K562 (cell line): ENCODE data around the gene PHF20. TPM values are rescaled to one million over a fixed set of nuclear protein-coding genes. Genes with fewer than 3 reads are reported as not detected.

Source experiments
- ATAC-seq: fragments of 200-7000 bp; cut with Tn5 transposase; 3 replicates; pipeline ENCODE4 v1.9.1; 2020; ENCODE audit warnings: moderate library complexity
- BruUV-seq: library from RNA; stranded (reverse); fragments of 400-500 nt; replicated peaks from 2 replicates; lab custom pipeline; 2021; lab: Mats Ljungman, UMichigan
- CTCF ChIA-PET: fragments of 300-600 bp; formaldehyde crosslinking; extraction: SDS; loops from one replicate; lab custom pipeline; 2021; ENCODE audit warnings: low intra/inter-chr PET ratio; lab: Yijun Ruan, JAX
- POLR2A ChIA-PET: fragments of 300-600, 350-650 bp; sonication (Branson Sonifier 250); formaldehyde crosslinking; extraction: SDS; loops from one replicate; lab custom pipeline; 2021; ENCODE audit warnings: antibody characterized with exemption, inconsistent platforms; lab: Yijun Ruan, JAX
- DNase-seq, 4 experiments: peaks; one replicate each; pipeline versions ENCODE4 v3.0.0 to v3.0.0-alpha.2; 2011 to 2018; ENCODE audit warnings: low spot score in 3 of 4, mixed read lengths in 3 of 4; ENCODE audit errors: extremely low read depth in 1 of 4
- FAIRE-seq: peaks from 2 replicates; lab custom pipeline; 2011; peaks lifted over from hg19 to GRCh38; lab: Jason Lieb, UNC
- H2AFZ ChIP-seq: 2 replicates; pipeline ENCODE4 v1.6.0; 2011; ENCODE audit warnings: low read depth, low read length, control low read depth, inconsistent platforms
- H3K27ac ChIP-seq: fragments of 200-600 bp; 3 replicates; pipeline ENCODE4 v1.8.0; 2011; ENCODE audit warnings: low read depth, mild to moderate bottlenecking, control low read depth, inconsistent platforms, low read length, moderate library complexity, mixed read lengths; ENCODE audit errors: extremely low read depth
- H3K27me3 ChIP-seq, 2 experiments: fragments of 300-600 bp in 1 of 2; 2 replicates in 1 of 2; 3 replicates in 1 of 2; pipeline versions ENCODE4 v1.6.0 to v1.8.0; 2011; ENCODE audit warnings: inconsistent platforms in 2 of 2, low read length in 2 of 2, mild to moderate bottlenecking in 1 of 2, mixed read lengths in 1 of 2, moderate library complexity in 1 of 2; ENCODE audit not compliant: control insufficient read depth in 2 of 2, insufficient read depth in 2 of 2
- H3K36me3 ChIP-seq: fragments of 300-600 bp; 3 replicates; pipeline ENCODE4 v1.8.0; 2011; ENCODE audit warnings: mild to moderate bottlenecking, low read length, inconsistent platforms; ENCODE audit not compliant: control insufficient read depth, insufficient read depth
- H3K4me1 ChIP-seq, 2 experiments: fragments of 200-600 bp in 1 of 2; replicated peaks in 1 of 2; 2 replicates in 1 of 2; 3 replicates in 1 of 2; pipeline versions ENCODE4 v1.5.1 to v1.8.0; 2011; ENCODE audit warnings: inconsistent platforms in 2 of 2, low read length in 2 of 2, mild to moderate bottlenecking in 1 of 2, mixed read lengths in 1 of 2, moderate library complexity in 1 of 2; ENCODE audit not compliant: control insufficient read depth in 2 of 2, insufficient read depth in 2 of 2
- H3K4me2 ChIP-seq: 2 replicates; pipeline ENCODE4 v1.6.1; 2011; ENCODE audit warnings: low read length, control low read depth, inconsistent platforms, mixed read lengths; ENCODE audit not compliant: insufficient read depth
- H3K4me3 ChIP-seq: fragments of 200-600 bp; sonication (generic), shearing (Covaris generic); 2 replicates; pipeline ENCODE4 v1.5.1; 2016; ENCODE audit warnings: control low read depth, inconsistent platforms
- H3K79me2 ChIP-seq: fragments of 200-600 bp; 3 replicates; pipeline ENCODE4 v1.8.0; 2011; ENCODE audit warnings: low read length, inconsistent platforms; ENCODE audit not compliant: control insufficient read depth, insufficient read depth
- H3K9ac ChIP-seq, 2 experiments: 2 replicates each; pipeline versions ENCODE4 v1.6.0 to v1.6.1; 2011; ENCODE audit warnings: low read depth in 2 of 2, low read length in 2 of 2, control low read depth in 1 of 2, inconsistent platforms in 1 of 2, mild to moderate bottlenecking in 1 of 2, mixed read lengths in 1 of 2; ENCODE audit not compliant: insufficient read depth in 1 of 2
- H3K9me1 ChIP-seq: one replicate; pipeline ENCODE4 v1.6.0; 2011; ENCODE audit warnings: inconsistent platforms, mild to moderate bottlenecking, low read length, moderate library complexity; ENCODE audit not compliant: control insufficient read depth, insufficient read depth
- H3K9me3 ChIP-seq: replicated peaks from 2 replicates; pipeline ENCODE4 v1.5.1; 2011; ENCODE audit warnings: low read depth, low read length, inconsistent platforms; ENCODE audit not compliant: control insufficient read depth, insufficient read depth
- H4K20me1 ChIP-seq: replicated peaks from 2 replicates; pipeline ENCODE4 v1.6.1; 2011; ENCODE audit warnings: low read length, inconsistent platforms, mixed read lengths; ENCODE audit not compliant: control insufficient read depth, insufficient read depth
- MCM7 ChIP-seq, 2 experiments: fragments of 450-650 bp; IDR thresholded peaks; 2 replicates each; pipeline ENCODE4 v1.6.1; 2016 to 2018
- MEIS2 ChIP-seq: fragments of 450-650 bp; IDR thresholded peaks from 2 replicates; pipeline ENCODE4 v1.6.1; 2014; ENCODE audit warnings: mild to moderate bottlenecking; ENCODE audit not compliant: partially characterized antibody
- PHF21A ChIP-seq: fragments of 450-650 bp; IDR thresholded peaks from 2 replicates; pipeline ENCODE4 v1.6.1; 2017; ENCODE audit warnings: low read depth, borderline replicate concordance
- RUNX1 ChIP-seq: sonication (generic); IDR thresholded peaks from 2 replicates; pipeline ENCODE4 v1.6.1; 2016; ENCODE audit warnings: antibody characterized with exemption, low read depth
- TCF7L2 ChIP-seq: fragments of 150-350 bp; IDR thresholded peaks from 2 replicates; pipeline ENCODE4 v1.6.1; 2016; ENCODE audit warnings: low read depth, mild to moderate bottlenecking, low read length, moderate library complexity
- ZNF217 ChIP-seq: sonication (generic); formaldehyde crosslinking; IDR thresholded peaks from 2 replicates; pipeline ENCODE4 v1.8.0; 2022; ENCODE audit warnings: mild to moderate bottlenecking, missing genetic modification reagents
- ZNF785 ChIP-seq: fragments of 250-450 bp; sonication (Bioruptor Pico); IDR thresholded peaks from 2 replicates; pipeline ENCODE4 v1.4.0; 2020; ENCODE audit warnings: mild to moderate bottlenecking
- WGBS: fragments of 100-300 bp; shearing (Covaris generic); methylation state at CpG from one replicate; pipeline ENCODE4 v1.1.6; 2016; ENCODE audit warnings: low coverage, mixed read lengths; ENCODE audit not compliant: insufficient coverage; ENCODE audit errors: missing lambda C conversion rate; 5-methylcytosine and 5-hydroxymethylcytosine counted together
- in situ Hi-C: fragments of 300-500 bp; cut with MboI; formaldehyde crosslinking; loops from 4 replicates; pipeline ENCODE4 v1.15.0; 2018; ENCODE audit warnings: inconsistent platforms, mixed read lengths
- intact Hi-C: fragments of 100-400 bp; cut with micrococcal nuclease; formaldehyde crosslinking; loops from 2 replicates; pipeline ENCODE4 v1.14.2; 2022
- polyA plus RNA-seq, 8 experiments: library from polyadenylated mRNA; depleted of rRNA in 4 of 8; stranded (reverse) in 5 of 8; unstranded in 3 of 8; fragments of >200 nt; fragmentation: Nextera tagmentation in 2 of 8; fragmentation: Illumina TruSeq in 1 of 8; extraction: Ambion mirVana in 2 of 8; extraction: Trizol in 1 of 8; gene quantifications; 2 replicates each; pipeline versions ENCODE4 v1.2.1 to v1.2.3, GENCODE V29; 2011 to 2014; ENCODE audit warnings: inconsistent platforms in 1 of 8, missing spikeins in 1 of 8
- total RNA-seq, 7 experiments: library from RNA; depleted of rRNA in 6 of 7; stranded (reverse); fragments of >200 nt in 6 of 7; fragmentation: Illumina TruSeq in 2 of 7; extraction: Trizol in 2 of 7; gene quantifications; 2 replicates each; pipeline versions ENCODE4 v1.2.1 to v1.2.3, GENCODE V29; 2011 to 2021; ENCODE audit warnings: low replicate concordance in 1 of 7
- TF ChIP-seq, protein P1 (sequence below), 2 experiments: fragments of 150-350 bp in 1 of 2; IDR thresholded peaks; 2 replicates each; pipeline ENCODE4 v1.6.1; 2012 to 2016; ENCODE audit warnings: low read depth in 2 of 2, low read length in 2 of 2, mild to moderate bottlenecking in 1 of 2, moderate library complexity in 1 of 2
- TF ChIP-seq, protein P2 (sequence below): fragments of 450-650 bp; formaldehyde crosslinking; conservative IDR thresholded peaks from 2 replicates; pipeline ENCODE4 v1.4.0; 2022; ENCODE audit warnings: mild to moderate bottlenecking, missing genetic modification characterization
- TF ChIP-seq, protein P3 (sequence below): sonication (generic); formaldehyde crosslinking; IDR thresholded peaks from 2 replicates; pipeline ENCODE4 v1.8.0; 2023; ENCODE audit warnings: mild to moderate bottlenecking, missing genetic modification reagents
- TF ChIP-seq, protein P4 (sequence below): fragments of 450-650 bp; IDR thresholded peaks from 2 replicates; pipeline ENCODE4 v1.6.1; 2016

PHF20 gene
- total and polyA plus RNA-seq, 9 of the 15 experiments (the other 6 are each of a cell fraction or from before 2014, with no cell fraction given): 49.9 to 196 (median 70.7) TPM

DNA sequence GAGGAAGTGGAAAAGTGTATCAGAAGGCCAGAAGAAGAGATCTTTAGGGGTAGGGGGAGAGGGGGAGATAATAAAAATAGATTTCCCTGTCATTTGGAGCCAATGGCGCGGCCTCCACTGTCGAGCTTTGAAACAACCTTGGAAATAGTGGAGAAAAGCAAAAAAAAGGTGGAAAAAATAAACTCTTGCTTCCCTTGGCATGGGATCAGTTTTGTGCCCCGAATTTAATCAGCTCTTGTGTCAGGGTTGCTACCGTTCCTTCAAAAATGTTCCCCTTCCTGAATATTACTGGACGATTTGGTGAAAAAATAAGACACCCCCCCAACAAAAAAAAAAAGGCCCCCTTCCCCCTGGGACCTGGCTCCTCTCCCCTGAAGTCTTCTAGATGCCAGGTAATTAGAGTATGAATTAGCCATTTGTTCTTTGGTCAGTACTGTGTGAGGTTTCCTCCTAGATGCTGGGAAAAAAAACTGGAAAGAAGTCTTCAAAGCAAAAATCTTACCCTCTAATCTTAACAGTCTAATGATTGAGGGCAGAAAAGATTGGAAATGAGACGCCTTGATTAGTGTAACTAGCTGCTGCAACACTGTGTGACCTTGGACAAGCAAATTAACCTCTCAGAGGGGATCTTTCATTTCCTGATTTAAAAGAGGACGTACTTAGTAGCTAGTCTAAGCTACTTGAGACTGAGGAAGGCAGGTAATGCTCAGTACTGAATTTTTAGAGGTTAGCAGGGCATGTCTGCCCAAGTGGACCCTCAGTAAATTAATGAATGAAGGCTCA is 28.9 kb upstream of the PHF20 start:
- Histone ChIP-seq H3K27ac (peak overlapping the region; percentile 99), H2AFZ (peak overlapping the region; percentile 95), H3K4me2 (peak overlapping the region; percentile 91), H3K4me1 (peaks cover 4 to 23% of the 10 kb centered on the region in 2 experiments; a peak in 3 of 5 replicates), H3K27me3 (no peaks in the 10 kb centered on the region), H4K20me1 (peaks cover 26% of the 10 kb centered on the region), H3K9ac (peak overlapping the region; percentile 81 to 99), H3K36me3 (peaks cover 32% of the 10 kb centered on the region), H3K79me2 (peaks cover 59% of the 10 kb centered on the region), H3K9me3 (no peaks in the 10 kb centered on the region), H3K9me1 (no peaks in the 10 kb centered on the region), H3K4me3 (peak overlapping the region; percentile 59)
- intact Hi-C loops: loop anchor here (2.0 to 5.0 kb wide), 2 partner anchors 30 to 159 kb away; partner anchors contain the start of gene PHF20
- in situ Hi-C loops: no loop called here
- ChIA-PET CTCF (no interaction called here), POLR2A (interaction anchor here (0.5 to 7.0 kb wide), 55 partner anchors 8 to 854 kb away, joined by 3 to 99 read pairs (median 4); partner anchors contain the start of genes NFS1, PHF20, ROMO1 and SCAND1)
- FAIRE-seq (peak; percentile 70), ATAC-seq (peak; percentile 32), DNase-seq (peak in 3 of 4 experiments; percentile 19 to 51 (median 29))
- 0% methylated on average over 8 of the region's 8 CpGs for WGBS
- TSS peak; percentile 97 for BruUV-seq
- TF ChIP-seq, protein P1, sequence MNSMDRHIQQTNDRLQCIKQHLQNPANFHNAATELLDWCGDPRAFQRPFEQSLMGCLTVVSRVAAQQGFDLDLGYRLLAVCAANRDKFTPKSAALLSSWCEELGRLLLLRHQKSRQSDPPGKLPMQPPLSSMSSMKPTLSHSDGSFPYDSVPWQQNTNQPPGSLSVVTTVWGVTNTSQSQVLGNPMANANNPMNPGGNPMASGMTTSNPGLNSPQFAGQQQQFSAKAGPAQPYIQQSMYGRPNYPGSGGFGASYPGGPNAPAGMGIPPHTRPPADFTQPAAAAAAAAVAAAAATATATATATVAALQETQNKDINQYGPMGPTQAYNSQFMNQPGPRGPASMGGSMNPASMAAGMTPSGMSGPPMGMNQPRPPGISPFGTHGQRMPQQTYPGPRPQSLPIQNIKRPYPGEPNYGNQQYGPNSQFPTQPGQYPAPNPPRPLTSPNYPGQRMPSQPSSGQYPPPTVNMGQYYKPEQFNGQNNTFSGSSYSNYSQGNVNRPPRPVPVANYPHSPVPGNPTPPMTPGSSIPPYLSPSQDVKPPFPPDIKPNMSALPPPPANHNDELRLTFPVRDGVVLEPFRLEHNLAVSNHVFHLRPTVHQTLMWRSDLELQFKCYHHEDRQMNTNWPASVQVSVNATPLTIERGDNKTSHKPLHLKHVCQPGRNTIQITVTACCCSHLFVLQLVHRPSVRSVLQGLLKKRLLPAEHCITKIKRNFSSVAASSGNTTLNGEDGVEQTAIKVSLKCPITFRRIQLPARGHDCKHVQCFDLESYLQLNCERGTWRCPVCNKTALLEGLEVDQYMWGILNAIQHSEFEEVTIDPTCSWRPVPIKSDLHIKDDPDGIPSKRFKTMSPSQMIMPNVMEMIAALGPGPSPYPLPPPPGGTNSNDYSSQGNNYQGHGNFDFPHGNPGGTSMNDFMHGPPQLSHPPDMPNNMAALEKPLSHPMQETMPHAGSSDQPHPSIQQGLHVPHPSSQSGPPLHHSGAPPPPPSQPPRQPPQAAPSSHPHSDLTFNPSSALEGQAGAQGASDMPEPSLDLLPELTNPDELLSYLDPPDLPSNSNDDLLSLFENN (IDR thresholded peaks at IDR 0.05; ENCODE audit: low read depth in 2 of 2, low read length in 2 of 2): no peak
- no peak for TF ChIP-seq ZNF217
- TF ChIP-seq MCM7 (IDR thresholded peaks at IDR 0.05): no peak
- TF ChIP-seq, protein P2, sequence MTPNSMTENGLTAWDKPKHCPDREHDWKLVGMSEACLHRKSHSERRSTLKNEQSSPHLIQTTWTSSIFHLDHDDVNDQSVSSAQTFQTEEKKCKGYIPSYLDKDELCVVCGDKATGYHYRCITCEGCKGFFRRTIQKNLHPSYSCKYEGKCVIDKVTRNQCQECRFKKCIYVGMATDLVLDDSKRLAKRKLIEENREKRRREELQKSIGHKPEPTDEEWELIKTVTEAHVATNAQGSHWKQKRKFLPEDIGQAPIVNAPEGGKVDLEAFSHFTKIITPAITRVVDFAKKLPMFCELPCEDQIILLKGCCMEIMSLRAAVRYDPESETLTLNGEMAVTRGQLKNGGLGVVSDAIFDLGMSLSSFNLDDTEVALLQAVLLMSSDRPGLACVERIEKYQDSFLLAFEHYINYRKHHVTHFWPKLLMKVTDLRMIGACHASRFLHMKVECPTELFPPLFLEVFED (CRISPR knock-in tag): peak; percentile 93
- TF ChIP-seq TCF7L2: no peak
- TF ChIP-seq, protein P3, sequence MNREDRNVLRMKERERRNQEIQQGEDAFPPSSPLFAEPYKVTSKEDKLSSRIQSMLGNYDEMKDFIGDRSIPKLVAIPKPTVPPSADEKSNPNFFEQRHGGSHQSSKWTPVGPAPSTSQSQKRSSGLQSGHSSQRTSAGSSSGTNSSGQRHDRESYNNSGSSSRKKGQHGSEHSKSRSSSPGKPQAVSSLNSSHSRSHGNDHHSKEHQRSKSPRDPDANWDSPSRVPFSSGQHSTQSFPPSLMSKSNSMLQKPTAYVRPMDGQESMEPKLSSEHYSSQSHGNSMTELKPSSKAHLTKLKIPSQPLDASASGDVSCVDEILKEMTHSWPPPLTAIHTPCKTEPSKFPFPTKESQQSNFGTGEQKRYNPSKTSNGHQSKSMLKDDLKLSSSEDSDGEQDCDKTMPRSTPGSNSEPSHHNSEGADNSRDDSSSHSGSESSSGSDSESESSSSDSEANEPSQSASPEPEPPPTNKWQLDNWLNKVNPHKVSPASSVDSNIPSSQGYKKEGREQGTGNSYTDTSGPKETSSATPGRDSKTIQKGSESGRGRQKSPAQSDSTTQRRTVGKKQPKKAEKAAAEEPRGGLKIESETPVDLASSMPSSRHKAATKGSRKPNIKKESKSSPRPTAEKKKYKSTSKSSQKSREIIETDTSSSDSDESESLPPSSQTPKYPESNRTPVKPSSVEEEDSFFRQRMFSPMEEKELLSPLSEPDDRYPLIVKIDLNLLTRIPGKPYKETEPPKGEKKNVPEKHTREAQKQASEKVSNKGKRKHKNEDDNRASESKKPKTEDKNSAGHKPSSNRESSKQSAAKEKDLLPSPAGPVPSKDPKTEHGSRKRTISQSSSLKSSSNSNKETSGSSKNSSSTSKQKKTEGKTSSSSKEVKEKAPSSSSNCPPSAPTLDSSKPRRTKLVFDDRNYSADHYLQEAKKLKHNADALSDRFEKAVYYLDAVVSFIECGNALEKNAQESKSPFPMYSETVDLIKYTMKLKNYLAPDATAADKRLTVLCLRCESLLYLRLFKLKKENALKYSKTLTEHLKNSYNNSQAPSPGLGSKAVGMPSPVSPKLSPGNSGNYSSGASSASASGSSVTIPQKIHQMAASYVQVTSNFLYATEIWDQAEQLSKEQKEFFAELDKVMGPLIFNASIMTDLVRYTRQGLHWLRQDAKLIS: no peak
- TF ChIP-seq MEIS2: no peak
- no peak for TF ChIP-seq PHF21A
- TF ChIP-seq RUNX1: no peak
- TF ChIP-seq, protein P4, sequence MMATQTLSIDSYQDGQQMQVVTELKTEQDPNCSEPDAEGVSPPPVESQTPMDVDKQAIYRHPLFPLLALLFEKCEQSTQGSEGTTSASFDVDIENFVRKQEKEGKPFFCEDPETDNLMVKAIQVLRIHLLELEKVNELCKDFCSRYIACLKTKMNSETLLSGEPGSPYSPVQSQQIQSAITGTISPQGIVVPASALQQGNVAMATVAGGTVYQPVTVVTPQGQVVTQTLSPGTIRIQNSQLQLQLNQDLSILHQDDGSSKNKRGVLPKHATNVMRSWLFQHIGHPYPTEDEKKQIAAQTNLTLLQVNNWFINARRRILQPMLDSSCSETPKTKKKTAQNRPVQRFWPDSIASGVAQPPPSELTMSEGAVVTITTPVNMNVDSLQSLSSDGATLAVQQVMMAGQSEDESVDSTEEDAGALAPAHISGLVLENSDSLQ: no peak
- no peak for TF ChIP-seq ZNF785 (CRISPR knock-in tag)
